Breast epithelium (tissue), 4 donors: ENCODE results near the gene KIAA0753. TPM values are rescaled to one million over a fixed set of nuclear protein-coding genes. Genes with fewer than 3 reads are reported as not detected.

Source experiments
- DNase-seq, 2 donors: peaks; one replicate each; pipeline ENCODE4 v3.0.0-alpha.2; 2019; ENCODE audit warnings: low spot score in 2 of 2
- H3K27ac ChIP-seq, 2 donors: fragments of 200-600 bp; sonication (generic) in 1 of 2; one replicate each; pipeline ENCODE4 v1.5.1; 2016 to 2019; ENCODE audit warnings: mild to moderate bottlenecking in 1 of 2
- H3K27me3 ChIP-seq, 2 donors: fragments of 200-600 bp; sonication (generic) in 1 of 2; one replicate each; pipeline versions ENCODE4 v1.5.1 to v1.6.0; 2017 to 2019; ENCODE audit warnings: control low read depth in 1 of 2, mild to moderate bottlenecking in 1 of 2
- H3K36me3 ChIP-seq: fragments of 200-600 bp; one replicate; pipeline ENCODE4 v1.5.1; 2019
- H3K4me1 ChIP-seq, 2 donors: fragments of 200-600 bp; sonication (generic); one replicate each; pipeline ENCODE4 v1.5.1; 2016 to 2019; ENCODE audit warnings: control low read depth in 1 of 2
- H3K4me3 ChIP-seq, 3 donors: fragments of 200-600 bp; sonication (generic); 1 replicate in 2 of 3; 2 replicates in 1 of 3; pipeline ENCODE4 v1.5.1; 2016 to 2019; ENCODE audit warnings: mild to moderate bottlenecking in 3 of 3, moderate library complexity in 2 of 3
- H3K9me3 ChIP-seq, 2 donors: fragments of 200-600 bp; sonication (generic) in 1 of 2; one replicate each; pipeline ENCODE4 v1.5.1; 2016 to 2019; ENCODE audit warnings: control low read depth in 1 of 2
- CTCF ChIP-seq, 3 donors: fragments of 450-650 bp; IDR thresholded peaks; one replicate each; pipeline ENCODE4 v1.5.1; 2016 to 2017; ENCODE audit warnings: antibody characterized with exemption in 3 of 3, mild to moderate bottlenecking in 3 of 3, moderate library complexity in 3 of 3
- POLR2A ChIP-seq: fragments of 450-650 bp; IDR thresholded peaks from one replicate; pipeline ENCODE4 v1.6.1; 2016; ENCODE audit warnings: antibody characterized with exemption, mild to moderate bottlenecking, moderate library complexity
- POLR2AphosphoS5 ChIP-seq, 3 donors: sonication (generic); formaldehyde crosslinking; IDR thresholded peaks; one replicate each; pipeline ENCODE4 v1.6.1; 2017; ENCODE audit warnings: antibody characterized with exemption in 3 of 3
- intact Hi-C: fragments of 100-400 bp; cut with DNase I; formaldehyde crosslinking; loops from one replicate; pipeline ENCODE4 v1.15.1; 2023; ENCODE audit warnings: low total_unique reads
- total RNA-seq, 3 donors: library from RNA; depleted of rRNA; stranded (reverse); fragments of >200 nt; gene quantifications; one replicate each; pipeline ENCODE4 v1.1.0, GENCODE V29; 2016

KIAA0753 gene
- total RNA-seq, 3 donors from 2014 or later = 10.1 to 26.5 (median 25.6) TPM

GRCh38 chr17:6674586-6674985, 34.1 kb upstream of the KIAA0753 start:
- no peaks in the 10 kb centered on the region for H3K27me3 ChIP-seq
- no peak overlapping the region for H3K27ac ChIP-seq
- no peaks in the 10 kb centered on the region for H3K4me1 ChIP-seq
- intact Hi-C loops = no loop called here
- H3K36me3 ChIP-seq = no peaks in the 10 kb centered on the region
- no peak overlapping the region for H3K4me3 ChIP-seq
- DNase-seq = no peak
- TF ChIP-seq POLR2AphosphoS5 (IDR thresholded peaks at IDR 0.05) (no peak), CTCF (IDR thresholded peaks at IDR 0.05) (no peak), POLR2A (no peak)
- H3K9me3 ChIP-seq = no peaks in the 10 kb centered on the region

- Histone ChIP-seq H3K27me3 (no peaks in the 10 kb centered on the region), H3K4me1 (no peaks in the 10 kb centered on the region), H3K4me3 (no peak overlapping the region), H3K27ac (no peak overlapping the region), H3K9me3 (no peaks in the 10 kb centered on the region), H3K36me3 (no peaks in the 10 kb centered on the region)
- intact Hi-C loops = no loop called here
- DNase-seq = peak in 1 of 2 donors; percentile 40
- TF ChIP-seq POLR2AphosphoS5 (IDR thresholded peaks at IDR 0.05) = no peak
- no peak for TF ChIP-seq CTCF (IDR thresholded peaks at IDR 0.05)
- TF ChIP-seq POLR2A = no peak
These were observed 30.9 kb upstream of the KIAA0753 start for GRCh38 chr17:6671431-6671830.

GRCh38 chr17:6670999-6671398, 30.5 kb upstream of the KIAA0753 start:
- intact Hi-C loops = no loop called here
- peak in 1 of 2 donors; percentile 20 for DNase-seq
- no peak overlapping the region for H3K4me3 ChIP-seq
- H3K27me3 ChIP-seq = no peaks in the 10 kb centered on the region
- no peak for TF ChIP-seq POLR2AphosphoS5 (IDR thresholded peaks at IDR 0.05)
- TF ChIP-seq POLR2A = no peak
- TF ChIP-seq CTCF (IDR thresholded peaks at IDR 0.05) = no peak
- no peaks in the 10 kb centered on the region for H3K4me1 ChIP-seq
- H3K27ac ChIP-seq = no peak overlapping the region
- H3K9me3 ChIP-seq = no peaks in the 10 kb centered on the region
- H3K36me3 ChIP-seq = no peaks in the 10 kb centered on the region

- no peaks in the 10 kb centered on the region for H3K4me1 ChIP-seq
- no peak for DNase-seq
- no peaks in the 10 kb centered on the region for H3K36me3 ChIP-seq
- intact Hi-C loops = no loop called here
- TF ChIP-seq POLR2A (no peak), POLR2AphosphoS5 (IDR thresholded peaks at IDR 0.05) (no peak), CTCF (IDR thresholded peaks at IDR 0.05) (no peak)
- no peak overlapping the region for H3K4me3 ChIP-seq
- H3K27ac ChIP-seq = no peak overlapping the region
- no peaks in the 10 kb centered on the region for H3K27me3 ChIP-seq
- no peaks in the 10 kb centered on the region for H3K9me3 ChIP-seq
These were observed 30.1 kb upstream of the KIAA0753 start for GRCh38 chr17:6670571-6670970.

GRCh38 chr17:6669479-6670212, 29.1 kb upstream of the KIAA0753 start:
- TF ChIP-seq CTCF (IDR thresholded peaks at IDR 0.05) = no peak
- no peak for TF ChIP-seq POLR2AphosphoS5 (IDR thresholded peaks at IDR 0.05)
- no peak for TF ChIP-seq POLR2A
- Histone ChIP-seq H3K27me3 (no peaks in the 10 kb centered on the region), H3K4me1 (no peaks in the 10 kb centered on the region), H3K9me3 (no peaks in the 10 kb centered on the region), H3K36me3 (no peaks in the 10 kb centered on the region), H3K27ac (no peak overlapping the region), H3K4me3 (no peak overlapping the region)
- DNase-seq = peak in 1 of 2 donors; percentile 36
- intact Hi-C loops = no loop called here
